H1 (cell line): ENCODE data around the gene STK31. TPM values are rescaled to one million over a fixed set of nuclear protein-coding genes. Genes with fewer than 3 reads are reported as not detected.
"Not testable (repeated sequence)": the region's sequence is repeated elsewhere in the genome, so short reads cannot be mapped to it uniquely, and the experiment has no call there.

ENCODE experiments used
- CTCF ChIA-PET: fragments of 300-600 bp; sonication (Branson Sonifier 250); formaldehyde crosslinking; loops from one replicate; lab custom pipeline; 2021; ENCODE audit not compliant: partially characterized antibody; lab: Charles Lee
- POLR2A ChIA-PET: fragments of 300-600 bp; sonication (Branson Sonifier 250); formaldehyde crosslinking; loops from one replicate; lab custom pipeline; 2021; ENCODE audit warnings: inconsistent platforms; ENCODE audit not compliant: partially characterized antibody; lab: Charles Lee
- DNase-seq, 2 experiments: peaks; one replicate each; pipeline versions ENCODE4 v3.0.0 to v3.0.0-alpha.2; 2010 to 2022; ENCODE audit warnings: low spot score in 2 of 2, low read depth in 1 of 2, mixed read lengths in 1 of 2
- FAIRE-seq: peaks from 2 replicates; lab custom pipeline; 2011; peaks lifted over from hg19 to GRCh38; lab: Jason Lieb, UNC
- H2AFZ ChIP-seq: 2 replicates; pipeline ENCODE4 v1.8.1; 2012; ENCODE audit warnings: low read length, inconsistent platforms
- H2AK5ac ChIP-seq: 2 replicates; pipeline ENCODE4 v1.6.1; 2013; ENCODE audit warnings: low read depth, low read length
- H2BK120ac ChIP-seq: replicated peaks from 2 replicates; pipeline ENCODE3; 2013; ENCODE audit warnings: low read depth, low read length, inconsistent platforms
- H2BK12ac ChIP-seq: 2 replicates; pipeline ENCODE4 v1.6.1; 2013; ENCODE audit warnings: low read depth, low read length
- H2BK15ac ChIP-seq: 2 replicates; pipeline ENCODE4 v1.6.1; 2013; ENCODE audit warnings: low read length
- H2BK20ac ChIP-seq: 2 replicates; pipeline ENCODE4 v1.6.1; 2013; ENCODE audit warnings: low read length
- H2BK5ac ChIP-seq: 2 replicates; pipeline ENCODE4 v1.6.1; 2013; ENCODE audit warnings: low read depth, low read length
- H3K14ac ChIP-seq: 2 replicates; pipeline ENCODE4 v1.6.1; 2013; ENCODE audit warnings: inconsistent platforms; ENCODE audit not compliant: insufficient read length
- H3K18ac ChIP-seq: 2 replicates; pipeline ENCODE4 v1.6.1; 2013; ENCODE audit warnings: low read length; ENCODE audit errors: extremely low read depth
- H3K23ac ChIP-seq: 2 replicates; pipeline ENCODE4 v1.6.1; 2013; ENCODE audit warnings: inconsistent platforms; ENCODE audit not compliant: insufficient read length
- H3K23me2 ChIP-seq: 2 replicates; pipeline ENCODE4 v1.6.1; 2013; ENCODE audit warnings: low read depth, low read length
- H3K27ac ChIP-seq: 2 replicates; pipeline ENCODE4 v1.6.1; 2011; ENCODE audit warnings: low read depth, low read length, inconsistent platforms
- H3K27me3 ChIP-seq, 4 experiments: replicated peaks in 1 of 4; 1 replicate in 1 of 4; 2 replicates in 3 of 4; pipeline versions ENCODE4 v1.6.1 to v1.8.1; 2011 to 2013; ENCODE audit warnings: low read length in 3 of 4, mild to moderate bottlenecking in 3 of 4, inconsistent platforms in 2 of 4, mixed read lengths in 2 of 4, moderate library complexity in 1 of 4; ENCODE audit not compliant: control insufficient read depth in 3 of 4, insufficient read depth in 3 of 4; ENCODE audit errors: extremely low read depth in 1 of 4
- H3K36me3 ChIP-seq, 4 experiments: 2 replicates each; pipeline versions ENCODE4 v1.6.1 to v1.8.1; 2011 to 2013; ENCODE audit warnings: mild to moderate bottlenecking in 4 of 4, low read length in 3 of 4, moderate library complexity in 2 of 4, control low read depth in 1 of 4, inconsistent platforms in 1 of 4; ENCODE audit not compliant: insufficient read depth in 4 of 4, control insufficient read depth in 2 of 4
- H3K4ac ChIP-seq: replicated peaks from 2 replicates; pipeline ENCODE3; 2013; ENCODE audit warnings: low read length, low read depth, mixed read lengths, inconsistent platforms; ENCODE audit not compliant: insufficient read length
- H3K4me1 ChIP-seq, 4 experiments: replicated peaks in 1 of 4; 1 replicate in 1 of 4; 2 replicates in 3 of 4; pipeline versions ENCODE4 v1.6.1 to v1.8.1; 2011 to 2013; ENCODE audit warnings: low read length in 3 of 4, inconsistent platforms in 2 of 4, mixed read lengths in 1 of 4; ENCODE audit not compliant: insufficient read depth in 4 of 4, control insufficient read depth in 3 of 4
- H3K4me2 ChIP-seq, 2 experiments: 2 replicates each; pipeline versions ENCODE4 v1.6.1 to v1.8.1; 2011 to 2013; ENCODE audit warnings: low read depth in 2 of 2, low read length in 2 of 2, control low read depth in 1 of 2, inconsistent platforms in 1 of 2, mild to moderate bottlenecking in 1 of 2; ENCODE audit not compliant: insufficient read depth in 1 of 2
- H3K4me3 ChIP-seq, 4 experiments: fragments of 200-600, 300-600 bp in 1 of 4; sonication (generic), shearing (Covaris generic), sonication (Bioruptor Twin) in 1 of 4; 2 replicates each; pipeline versions ENCODE4 v1.5.1 to v1.8.1; 2011 to 2016; ENCODE audit warnings: low read length in 4 of 4, low read depth in 3 of 4, control low read depth in 2 of 4, inconsistent platforms in 2 of 4, mild to moderate bottlenecking in 2 of 4, mixed read lengths in 1 of 4, moderate library complexity in 1 of 4; ENCODE audit not compliant: insufficient read depth in 2 of 4; ENCODE audit errors: extremely low read depth in 1 of 4
- H3K56ac ChIP-seq: replicated peaks from 2 replicates; pipeline ENCODE3; 2013; ENCODE audit warnings: low read depth, mild to moderate bottlenecking, mixed read lengths, low read length, inconsistent platforms; ENCODE audit not compliant: insufficient read length
- H3K79me1 ChIP-seq: 2 replicates; pipeline ENCODE4 v1.6.1; 2013; ENCODE audit warnings: low read depth, low read length, control low read depth
- H3K79me2 ChIP-seq, 2 experiments: 2 replicates each; pipeline versions ENCODE4 v1.6.1 to v1.8.1; 2012 to 2013; ENCODE audit warnings: low read length in 2 of 2, mild to moderate bottlenecking in 2 of 2, inconsistent platforms in 1 of 2; ENCODE audit not compliant: insufficient read depth in 2 of 2, control insufficient read depth in 1 of 2
- H3K9ac ChIP-seq, 4 experiments: replicated peaks in 1 of 4; 1 replicate in 1 of 4; 2 replicates in 3 of 4; pipeline versions ENCODE4 v1.6.1 to v1.8.1; 2011 to 2013; ENCODE audit warnings: low read depth in 3 of 4, low read length in 3 of 4, control low read depth in 2 of 4, mild to moderate bottlenecking in 2 of 4, moderate library complexity in 2 of 4, inconsistent platforms in 1 of 4; ENCODE audit errors: extremely low read depth in 1 of 4
- H3K9me3 ChIP-seq, 2 experiments: 2 replicates each; pipeline versions ENCODE4 v1.6.1 to v1.8.1; 2012 to 2013; ENCODE audit warnings: mild to moderate bottlenecking in 2 of 2, moderate library complexity in 2 of 2, control low read depth in 1 of 2, inconsistent platforms in 1 of 2, low read depth in 1 of 2, low read length in 1 of 2, mixed read lengths in 1 of 2; ENCODE audit not compliant: insufficient read depth in 2 of 2
- H4K20me1 ChIP-seq, 2 experiments: replicated peaks in 1 of 2; 2 replicates each; pipeline versions ENCODE3 to v1.8.1; 2011 to 2013; ENCODE audit warnings: inconsistent platforms in 2 of 2, low read length in 2 of 2, mild to moderate bottlenecking in 1 of 2; ENCODE audit not compliant: insufficient read depth in 2 of 2, control insufficient read depth in 1 of 2
- H4K5ac ChIP-seq: 2 replicates; pipeline ENCODE4 v1.6.1; 2013; ENCODE audit warnings: low read length, low read depth, mixed read lengths, inconsistent platforms; ENCODE audit not compliant: insufficient read length
- H4K8ac ChIP-seq: 2 replicates; pipeline ENCODE4 v1.8.0; 2013; ENCODE audit warnings: mild to moderate bottlenecking, moderate library complexity, low read length, inconsistent platforms; ENCODE audit not compliant: insufficient read depth; ENCODE audit errors: extremely low read depth
- H4K91ac ChIP-seq: replicated peaks from 2 replicates; pipeline ENCODE3; 2013; ENCODE audit warnings: low read length, mixed read lengths, inconsistent platforms; ENCODE audit not compliant: insufficient read length
- NRF1 ChIP-seq: IDR thresholded peaks from 2 replicates; pipeline ENCODE4 v1.6.1; 2011; ENCODE audit warnings: mild to moderate bottlenecking, low read depth, low read length, improper control_type of control experiment
- RAD21 ChIP-seq, 2 experiments: IDR thresholded peaks in 1 of 2; conservative IDR thresholded peaks in 1 of 2; 2 replicates each; pipeline ENCODE4 v1.6.1; 2011; ENCODE audit warnings: low read depth in 2 of 2, low read length in 2 of 2, improper control_type of control experiment in 1 of 2, inconsistent platforms in 1 of 2, mild to moderate bottlenecking in 1 of 2, moderate library complexity in 1 of 2
- SIRT6 ChIP-seq: IDR thresholded peaks from one replicate; pipeline ENCODE4 v1.7.1; 2012; ENCODE audit warnings: low read length, inconsistent platforms
- SP1 ChIP-seq: IDR thresholded peaks from 2 replicates; pipeline ENCODE4 v1.6.1; 2011; ENCODE audit warnings: low read depth, low read length
- WGBS, 2 experiments: shearing (Covaris generic) in 1 of 2; methylation state at CpG; one replicate each; pipeline versions ENCODE4 v1.1.6 to v1.1.7; 2013 to 2015; ENCODE audit warnings: low lambda C conversion rate in 2 of 2, mixed read lengths in 2 of 2, inconsistent platforms in 1 of 2, low coverage in 1 of 2, missing lambda C conversion rate in 1 of 2; ENCODE audit not compliant: insufficient replicate concordance in 2 of 2, insufficient coverage in 1 of 2, insufficient read length in 1 of 2; ENCODE audit errors: extremely low coverage in 1 of 2, missing lambda C conversion rate in 1 of 2; 5-methylcytosine and 5-hydroxymethylcytosine counted together
- polyA plus RNA-seq, 7 experiments: library from polyadenylated mRNA; depleted of rRNA in 3 of 7; stranded (reverse) in 5 of 7; unstranded in 2 of 7; fragments of >200 nt in 5 of 7; fragments of 200-250 nt in 2 of 7; gene quantifications; 1 replicate in 5 of 7; 2 replicates in 1 of 7; 4 replicates in 1 of 7; pipeline versions ENCODE4 v1.2.1 to v1.2.3, GENCODE V29; 2011 to 2013; ENCODE audit warnings: missing spikeins in 2 of 7, mixed read lengths in 2 of 7
- total RNA-seq: library from RNA; stranded (reverse); fragmentation: NEBNext Ultra II Directional; extraction: Animal tissue kit (Norgen Biotek cat#: 25700); gene quantifications from 2 replicates; pipeline ENCODE4 v1.2.1, GENCODE V29; 2021

STK31 gene
- total and polyA plus RNA-seq, 2 of the 8 experiments (the other 6 are each of a cell fraction or from before 2014, with no cell fraction given), result 0.15 to 0.32 TPM

- TF ChIP-seq RAD21 (IDR thresholded peaks at IDR 0.05 in 1 of 2, conservative IDR thresholded peaks at IDR 0.05 in 1 of 2; ENCODE audit: low read depth in 2 of 2, low read length in 2 of 2), result no peak
- no peak for TF ChIP-seq SIRT6
- no peak for TF ChIP-seq NRF1
- no peak for TF ChIP-seq SP1
Observed at GRCh38 chr7:23768022-23768421, 58.0 kb downstream of the STK31 start (continued).

DNA sequence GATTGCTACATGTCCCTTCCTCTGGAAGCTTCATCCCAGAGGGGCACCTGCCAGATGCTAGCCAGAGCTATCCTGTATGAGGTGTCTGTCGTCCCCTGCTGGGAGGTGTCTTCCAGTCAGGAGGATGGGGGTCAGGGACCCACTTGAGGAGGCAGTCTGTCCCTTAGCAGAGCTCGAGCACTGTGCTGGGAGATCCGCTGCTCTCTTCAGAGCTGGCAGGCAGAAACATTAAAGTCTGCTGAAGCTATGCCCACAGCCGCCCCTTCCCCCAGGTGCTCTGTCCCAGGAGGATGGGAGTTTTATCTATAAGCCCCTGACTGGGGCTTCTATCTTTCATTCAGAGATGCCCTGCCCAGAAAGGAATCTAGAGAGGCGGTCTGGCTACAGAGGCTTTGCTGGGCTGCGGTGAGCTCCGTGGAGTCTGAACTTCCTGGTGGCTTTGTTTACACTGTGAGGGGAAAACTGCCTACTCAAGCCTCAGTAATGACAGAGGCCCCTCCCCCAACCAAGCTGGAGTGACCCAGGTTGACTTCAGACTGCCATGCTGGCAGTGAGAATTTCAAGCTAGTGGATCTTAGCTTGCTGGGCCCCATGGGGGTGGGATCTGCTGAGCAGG is 69.3 kb downstream of the STK31 start:
- H4K20me1 ChIP-seq, H2BK15ac ChIP-seq, H2BK20ac ChIP-seq, FAIRE-seq, H3K4me1 ChIP-seq, H3K27me3 ChIP-seq, H2AK5ac ChIP-seq, H4K8ac ChIP-seq, H3K36me3 ChIP-seq, H2BK5ac ChIP-seq, H3K4me3 ChIP-seq, H3K18ac ChIP-seq, H3K79me2 ChIP-seq, H3K4ac ChIP-seq, H3K23ac ChIP-seq, H3K9me3 ChIP-seq, H3K27ac ChIP-seq, H3K14ac ChIP-seq, H3K79me1 ChIP-seq, H2BK120ac ChIP-seq, H3K23me2 ChIP-seq, H3K56ac ChIP-seq, H4K5ac ChIP-seq, H4K91ac ChIP-seq, CTCF ChIA-PET, H3K4me2 ChIP-seq, H3K9ac ChIP-seq, H2BK12ac ChIP-seq, DNase-seq: not testable (repeated sequence)
- WGBS, 2 experiments, result 77% methylated on average over 7 of the region's 7 CpGs; no CpG with 5 or more reads in 1 of the 2 experiments
- 0 out of 2 replicates have a peak overlapping the region, but pooled peaks have one; percentile 51 for H2AFZ ChIP-seq
- POLR2A ChIA-PET, result interaction anchor here (1.9 kb wide), 1 partner anchor 10 kb away, joined by 5 read pairs; no protein-coding TSS in a partner anchor
